Endothelial cell of umbilical vein (primary cell): ENCODE results near the gene SIGLEC6. TPM values are rescaled to one million over a fixed set of nuclear protein-coding genes. Genes with fewer than 3 reads are reported as not detected.

ENCODE experiments used
- BruUV-seq: library from RNA; stranded (reverse); fragments of 400-500 nt; replicated peaks from 2 replicates; lab custom pipeline; 2021; lab: Mats Ljungman, UMichigan
- CTCF ChIA-PET: fragments of 300-600, 350-600 bp; sonication (Branson Sonifier 250); formaldehyde crosslinking; loops from one replicate; lab custom pipeline; 2021; ENCODE audit warnings: antibody characterized with exemption, inconsistent platforms; lab: Charles Lee
- POLR2A ChIA-PET: fragments of 300-600, 350-600 bp; sonication (Branson Sonifier 250); formaldehyde crosslinking; loops from one replicate; lab custom pipeline; 2021; ENCODE audit warnings: antibody characterized with exemption, inconsistent platforms; lab: Charles Lee
- DNase-seq: peaks from one replicate; pipeline ENCODE4 v3.0.0-alpha.2; 2011; ENCODE audit warnings: low read depth, low spot score
- FAIRE-seq: peaks from 2 replicates; lab custom pipeline; 2011; peaks lifted over from hg19 to GRCh38; lab: Jason Lieb, UNC
- H2AFZ ChIP-seq: 2 replicates; pipeline ENCODE4 v1.6.0; 2012; ENCODE audit warnings: low read depth, low read length, control low read depth, inconsistent platforms
- H3K27ac ChIP-seq: 2 replicates; pipeline ENCODE4 v1.5.1; 2011; ENCODE audit warnings: low read depth, mild to moderate bottlenecking, control low read depth, low read length, moderate library complexity; ENCODE audit not compliant: insufficient read depth
- H3K27me3 ChIP-seq, 2 experiments: 2 replicates each; pipeline versions ENCODE4 v1.6.0 to v1.6.1; 2011; ENCODE audit warnings: low read length in 2 of 2, mixed read lengths in 1 of 2; ENCODE audit not compliant: control insufficient read depth in 2 of 2, insufficient read depth in 2 of 2
- H3K36me3 ChIP-seq, 2 experiments: 2 replicates in 1 of 2; 3 replicates in 1 of 2; pipeline ENCODE4 v1.5.1; 2011; ENCODE audit warnings: low read length in 2 of 2, mild to moderate bottlenecking in 1 of 2, moderate library complexity in 1 of 2; ENCODE audit not compliant: control insufficient read depth in 2 of 2, insufficient read depth in 2 of 2; ENCODE audit errors: extremely low read depth in 1 of 2
- H3K4me1 ChIP-seq: 3 replicates; pipeline ENCODE4 v1.5.1; 2011; ENCODE audit warnings: mild to moderate bottlenecking, low read length; ENCODE audit not compliant: control insufficient read depth, insufficient read depth; ENCODE audit errors: extremely low read depth
- H3K4me2 ChIP-seq: 2 replicates; pipeline ENCODE4 v1.6.1; 2011; ENCODE audit warnings: low read length, control low read depth, mixed read lengths; ENCODE audit not compliant: insufficient read depth
- H3K4me3 ChIP-seq, 3 experiments: fragments of 200-600 bp in 1 of 3; sonication (generic), shearing (Covaris generic) in 1 of 3; replicated peaks in 1 of 3; 2 replicates each; pipeline ENCODE4 v1.5.1; 2011 to 2016; ENCODE audit warnings: control low read depth in 3 of 3, low read length in 3 of 3, mild to moderate bottlenecking in 2 of 3, inconsistent platforms in 1 of 3, low read depth in 1 of 3, moderate library complexity in 1 of 3; ENCODE audit not compliant: insufficient read depth in 1 of 3
- H3K79me2 ChIP-seq: 2 replicates; pipeline ENCODE4 v1.6.0; 2012; ENCODE audit warnings: low read length, inconsistent platforms; ENCODE audit not compliant: control insufficient read depth, insufficient read depth
- H3K9ac ChIP-seq: replicated peaks from 2 replicates; pipeline ENCODE3; 2011; ENCODE audit warnings: low read length, control low read depth; ENCODE audit not compliant: insufficient read depth; ENCODE audit errors: extremely low read depth
- H3K9me1 ChIP-seq: replicated peaks from 3 replicates; pipeline ENCODE4 v1.6.0; 2011; ENCODE audit warnings: mild to moderate bottlenecking, low read length; ENCODE audit not compliant: control insufficient read depth, insufficient read depth; ENCODE audit errors: extremely low read depth
- H3K9me3 ChIP-seq: replicated peaks from 2 replicates; pipeline ENCODE4 v1.5.1; 2012; ENCODE audit warnings: low read length, inconsistent platforms; ENCODE audit not compliant: control insufficient read depth, insufficient read depth
- H4K20me1 ChIP-seq: replicated peaks from 2 replicates; pipeline ENCODE3; 2011; ENCODE audit warnings: mild to moderate bottlenecking, low read length; ENCODE audit not compliant: control insufficient read depth, insufficient read depth; ENCODE audit errors: extremely low read depth
- CTCF ChIP-seq, 2 donors: IDR thresholded peaks; 1 replicate in 1 of 2; 2 replicates in 1 of 2; pipeline ENCODE4 v1.5.1; 2011; ENCODE audit warnings: low read length in 2 of 2, mild to moderate bottlenecking in 2 of 2, moderate library complexity in 2 of 2, control low read depth in 1 of 2, inconsistent platforms in 1 of 2, low read depth in 1 of 2; ENCODE audit not compliant: insufficient read depth in 1 of 2; ENCODE audit errors: extremely low read depth in 1 of 2
- EZH2 ChIP-seq: IDR thresholded peaks from 2 replicates; pipeline ENCODE4 v1.6.1; 2012; ENCODE audit warnings: borderline replicate concordance, low read depth, mild to moderate bottlenecking, moderate library complexity, low read length, inconsistent platforms; ENCODE audit not compliant: severe bottlenecking
- FOS ChIP-seq: IDR thresholded peaks from 2 replicates; pipeline ENCODE4 v1.6.1; 2011; ENCODE audit warnings: mild to moderate bottlenecking, low read length, moderate library complexity, borderline replicate concordance; ENCODE audit not compliant: insufficient read depth
- GATA2 ChIP-seq: IDR thresholded peaks from 2 replicates; pipeline ENCODE4 v1.7.0; 2011; ENCODE audit warnings: low read depth, mild to moderate bottlenecking, moderate library complexity, mixed read lengths, low read length; ENCODE audit not compliant: insufficient read length, insufficient read depth
- JUN ChIP-seq: IDR thresholded peaks from 2 replicates; pipeline ENCODE4 v1.6.1; 2011; ENCODE audit warnings: borderline replicate concordance, low read depth; ENCODE audit not compliant: insufficient read length, insufficient read depth
- MAX ChIP-seq: IDR thresholded peaks from 2 replicates; pipeline ENCODE4 v1.6.1; 2011; ENCODE audit not compliant: insufficient read depth, insufficient read length
- MYC ChIP-seq: IDR thresholded peaks from one replicate; pipeline ENCODE4 v1.6.1; 2011; ENCODE audit warnings: mild to moderate bottlenecking, low read depth, low read length
- POLR2A ChIP-seq: IDR thresholded peaks from 2 replicates; pipeline ENCODE4 v1.6.1; 2012; ENCODE audit warnings: low read depth, mild to moderate bottlenecking, control low read depth, low read length
- POLR2AphosphoS5 ChIP-seq: IDR thresholded peaks from 2 replicates; pipeline ENCODE4 v1.6.1; 2012; ENCODE audit warnings: low read depth, mild to moderate bottlenecking, control low read depth, low read length, moderate library complexity; ENCODE audit not compliant: insufficient read depth
- dilution Hi-C: fragments of 300-500 bp; cut with MboI; formaldehyde crosslinking; loops from one replicate; pipeline ENCODE4 v1.15.0; 2019; ENCODE audit warnings: low sequenced_read_pairs; ENCODE audit not compliant: extremely low pct_ligation_motif_present
- intact Hi-C: fragments of 100-400 bp; cut with micrococcal nuclease; formaldehyde crosslinking; loops from one replicate; pipeline ENCODE4 v1.10.0; 2022
- polyA plus RNA-seq, 4 experiments: library from polyadenylated mRNA; depleted of rRNA in 3 of 4; stranded (reverse) in 3 of 4; unstranded in 1 of 4; fragments of >200 nt; gene quantifications; 2 replicates each; pipeline versions ENCODE4 v1.2.1 to v1.2.3, GENCODE V29; 2011 to 2012; ENCODE audit warnings: missing spikeins in 1 of 4
- total RNA-seq: library from RNA; stranded (reverse); gene quantifications from 2 replicates; pipeline ENCODE4 v1.2.3, GENCODE V29; 2021

Gene SIGLEC6
- total and polyA plus RNA-seq, 2 donors (not counting 3 experiments of a cell fraction or from before 2014, with no cell fraction given), result not detected

GRCh38 chr19:51521781-51522180 is 9.7 kb downstream of the SIGLEC6 start:
- CTCF ChIA-PET, result no interaction called here
- peaks cover 0 to 2% of the 10 kb centered on the region in 2 experiments for H3K27me3 ChIP-seq
- H3K4me3 ChIP-seq, result no peak overlapping the region
- no peak for DNase-seq
- H3K9me3 ChIP-seq, result no peaks in the 10 kb centered on the region
- H2AFZ ChIP-seq, result no peak overlapping the region
- no peak overlapping the region for H3K27ac ChIP-seq
- H3K9me1 ChIP-seq, result no peaks in the 10 kb centered on the region
- H3K4me2 ChIP-seq, result no peak overlapping the region
- FAIRE-seq, result no peak
- intact Hi-C loops (no loop called here), dilution Hi-C loops (no loop called here)
- H4K20me1 ChIP-seq, result no peaks in the 10 kb centered on the region
- no peaks in the 10 kb centered on the region for H3K79me2 ChIP-seq
- H3K36me3 ChIP-seq, result no peaks in the 10 kb centered on the region
- POLR2A ChIA-PET, result no interaction called here
- no peaks in the 10 kb centered on the region for H3K4me1 ChIP-seq
- TF ChIP-seq JUN (no peak), POLR2A (no peak), MYC (no peak), GATA2 (no peak), CTCF (IDR thresholded peaks at IDR 0.05; ENCODE audit: extremely low read depth in 1 of 2, insufficient read depth in 1 of 2, low read depth in 1 of 2, low read length in 2 of 2) (no peak), EZH2 (no peak), POLR2AphosphoS5 (no peak), FOS (no peak), MAX (no peak)
- H3K9ac ChIP-seq, result no peak overlapping the region
- BruUV-seq, result no TSS peak
